NCI-H524 (cell line): Measurements from ENCODE around the gene PROZ.

ENCODE experiments used
- DNase-seq, 2 experiments: peaks; one replicate each; lab custom pipeline; 2025; lab: John Stamatoyannopoulos, UW

PROZ gene

GRCh38 chr13:113119822-113120189 is 38.6 kb upstream of the PROZ start:
- DNase-seq: no peak

GRCh38 chr13:113120300-113121182 is 37.9 kb upstream of the PROZ start:
- no peak for DNase-seq

- no peak for DNase-seq
These were observed 37.1 kb upstream of the PROZ start for GRCh38 chr13:113121183-113121927.

GRCh38 chr13:113121928-113122471 is 36.4 kb upstream of the PROZ start:
- DNase-seq: no peak

GRCh38 chr13:113122550-113123225 is 35.8 kb upstream of the PROZ start, which contains the start of gene F10:
Gene F10 (plus strand): TSS chr13:113122799. CDS start chr13:113122856, 57 bp downstream.
- DNase-seq: no peak

GRCh38 chr13:113123226-113124201 is 34.9 kb upstream of the PROZ start:
- peak in 1 of 2 experiments; percentile 45 for DNase-seq

- no peak for DNase-seq
These were observed 34.1 kb upstream of the PROZ start for GRCh38 chr13:113124211-113124970.

GRCh38 chr13:113125506-113126264 is 32.8 kb upstream of the PROZ start:
- DNase-seq: no peak

GRCh38 chr13:113126265-113127150 is 31.9 kb upstream of the PROZ start:
- DNase-seq: no peak

- DNase-seq: no peak
These were observed 29.0 kb upstream of the PROZ start for GRCh38 chr13:113129480-113129879.

- DNase-seq: no peak
These were observed 28.3 kb upstream of the PROZ start for GRCh38 chr13:113129921-113130750.

GRCh38 chr13:113135281-113135760 is 23.1 kb upstream of the PROZ start:
- no peak for DNase-seq

GRCh38 chr13:113137691-113138298 is 20.7 kb upstream of the PROZ start:
- DNase-seq: no peak

- DNase-seq: no peak
These were observed 19.5 kb upstream of the PROZ start for GRCh38 chr13:113138792-113139551.

GRCh38 chr13:113139577-113139976 is 18.9 kb upstream of the PROZ start:
- DNase-seq: no peak
